ENCODE data around the gene SMCR8. TPM values are rescaled to one million over a fixed set of nuclear protein-coding genes. Genes with fewer than 3 reads are reported as not detected.
A peak's percentile ranks its signal among the peaks of the same experiment; 100 is the strongest.

Gene SMCR8
- total and polyA plus RNA-seq, 2 of the 13 experiments (the other 11 are each of a cell fraction or from before 2014, with no cell fraction given) = 7.6 to 11.8 TPM

DNA sequence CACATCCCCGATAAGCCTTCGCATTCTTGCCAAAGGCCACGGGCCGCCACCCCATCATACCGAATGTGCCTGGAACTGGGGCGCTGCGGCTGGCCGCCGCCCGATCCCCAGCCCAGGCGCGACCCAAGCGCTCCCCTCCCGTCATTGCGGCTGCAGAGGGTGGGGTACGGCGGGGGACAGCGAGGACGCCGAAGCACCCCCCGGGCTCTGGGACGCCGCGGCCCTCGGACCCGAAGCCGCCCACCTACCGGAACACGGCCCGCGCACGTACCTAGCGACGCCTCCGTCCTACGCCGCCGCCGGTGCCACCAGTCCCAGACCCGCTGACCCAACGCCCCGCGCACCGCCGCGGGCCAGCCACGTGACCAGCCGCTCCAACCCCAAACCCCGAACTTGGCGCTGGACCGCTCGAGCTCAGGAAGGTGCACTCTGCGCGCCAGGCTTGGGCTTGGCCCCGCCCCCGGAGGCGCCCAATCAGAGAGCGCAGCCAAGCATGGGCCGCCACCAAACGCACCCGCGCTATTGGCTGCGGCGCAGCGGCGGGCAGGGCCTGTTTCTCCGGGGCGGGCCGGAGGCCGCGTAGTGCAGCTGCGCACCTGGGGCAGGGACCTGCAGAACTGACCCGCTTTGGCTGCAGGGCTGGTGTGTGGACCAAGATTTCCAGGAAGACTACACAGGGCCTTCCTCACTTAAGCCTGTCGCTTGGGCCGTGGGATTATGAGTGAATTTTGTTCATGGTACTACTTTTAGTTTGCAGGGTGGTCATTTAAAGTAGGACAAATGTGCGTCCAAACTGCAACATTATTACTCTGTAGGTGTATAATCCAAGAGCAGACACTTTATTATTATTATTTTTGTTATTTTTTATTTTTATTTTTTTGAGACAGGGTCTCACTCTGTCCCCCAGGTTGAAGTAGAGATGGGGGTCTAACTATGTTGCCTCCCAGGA, 48.3 kb downstream of the SMCR8 start, which contains the start of gene SHMT1 (continued):
- TF ChIP-seq, protein P1, sequence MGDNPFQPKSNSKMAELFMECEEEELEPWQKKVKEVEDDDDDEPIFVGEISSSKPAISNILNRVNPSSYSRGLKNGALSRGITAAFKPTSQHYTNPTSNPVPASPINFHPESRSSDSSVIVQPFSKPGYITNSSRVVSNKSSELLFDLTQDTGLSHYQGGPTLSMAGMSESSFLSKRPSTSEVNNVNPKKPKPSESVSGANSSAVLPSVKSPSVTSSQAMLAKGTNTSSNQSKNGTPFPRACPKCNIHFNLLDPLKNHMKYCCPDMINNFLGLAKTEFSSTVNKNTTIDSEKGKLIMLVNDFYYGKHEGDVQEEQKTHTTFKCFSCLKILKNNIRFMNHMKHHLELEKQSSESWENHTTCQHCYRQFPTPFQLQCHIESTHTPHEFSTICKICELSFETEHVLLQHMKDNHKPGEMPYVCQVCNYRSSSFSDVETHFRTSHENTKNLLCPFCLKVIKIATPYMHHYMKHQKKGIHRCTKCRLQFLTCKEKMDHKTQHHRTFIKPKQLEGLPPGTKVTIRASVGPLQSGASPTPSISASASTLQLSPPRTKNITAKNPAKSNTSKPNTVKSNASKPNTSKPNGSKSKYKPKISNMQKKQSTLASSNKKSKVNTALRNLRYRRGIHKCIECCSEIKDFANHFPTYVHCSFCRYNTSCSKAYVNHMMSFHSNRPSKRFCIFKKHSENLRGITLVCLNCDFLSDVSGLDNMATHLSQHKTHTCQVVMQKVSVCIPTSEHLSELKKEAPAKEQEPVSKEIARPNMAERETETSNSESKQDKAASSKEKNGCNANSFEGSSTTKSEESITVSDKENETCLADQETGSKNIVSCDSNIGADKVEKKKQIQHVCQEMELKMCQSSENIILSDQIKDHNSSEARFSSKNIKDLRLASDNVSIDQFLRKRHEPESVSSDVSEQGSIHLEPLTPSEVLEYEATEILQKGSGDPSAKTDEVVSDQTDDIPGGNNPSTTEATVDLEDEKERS (CRISPR knock-in tag; IDR thresholded peaks at IDR 0.05) = no peak
- TF ChIP-seq NR2C2 (CRISPR knock-in tag; IDR thresholded peaks at IDR 0.05; ENCODE audit: borderline replicate concordance) (0 out of 2 replicates have a peak, but pooled peaks have one; percentile 11), RFX5 (IDR thresholded peaks at IDR 0.05; ENCODE audit: low read depth, low read length) (peak; percentile 72), GTF2F1 (IDR thresholded peaks at IDR 0.05; ENCODE audit: low read length) (no peak), TBL1XR1 (IDR thresholded peaks at IDR 0.05; ENCODE audit: borderline replicate concordance, low read length, partially characterized antibody) (no peak), GABPA (IDR thresholded peaks at IDR 0.05; ENCODE audit: low read depth, low read length) (no peak), GABPA (CRISPR knock-in tag; IDR thresholded peaks at IDR 0.05; ENCODE audit: low read depth) (no peak), ZNF256 (CRISPR knock-in tag; conservative IDR thresholded peaks at IDR 0.05) (0 out of 2 replicates have a peak, but pooled peaks have one; percentile 20), SIX4 (CRISPR knock-in tag; IDR thresholded peaks at IDR 0.05) (no peak)
- TF ChIP-seq, protein P2, sequence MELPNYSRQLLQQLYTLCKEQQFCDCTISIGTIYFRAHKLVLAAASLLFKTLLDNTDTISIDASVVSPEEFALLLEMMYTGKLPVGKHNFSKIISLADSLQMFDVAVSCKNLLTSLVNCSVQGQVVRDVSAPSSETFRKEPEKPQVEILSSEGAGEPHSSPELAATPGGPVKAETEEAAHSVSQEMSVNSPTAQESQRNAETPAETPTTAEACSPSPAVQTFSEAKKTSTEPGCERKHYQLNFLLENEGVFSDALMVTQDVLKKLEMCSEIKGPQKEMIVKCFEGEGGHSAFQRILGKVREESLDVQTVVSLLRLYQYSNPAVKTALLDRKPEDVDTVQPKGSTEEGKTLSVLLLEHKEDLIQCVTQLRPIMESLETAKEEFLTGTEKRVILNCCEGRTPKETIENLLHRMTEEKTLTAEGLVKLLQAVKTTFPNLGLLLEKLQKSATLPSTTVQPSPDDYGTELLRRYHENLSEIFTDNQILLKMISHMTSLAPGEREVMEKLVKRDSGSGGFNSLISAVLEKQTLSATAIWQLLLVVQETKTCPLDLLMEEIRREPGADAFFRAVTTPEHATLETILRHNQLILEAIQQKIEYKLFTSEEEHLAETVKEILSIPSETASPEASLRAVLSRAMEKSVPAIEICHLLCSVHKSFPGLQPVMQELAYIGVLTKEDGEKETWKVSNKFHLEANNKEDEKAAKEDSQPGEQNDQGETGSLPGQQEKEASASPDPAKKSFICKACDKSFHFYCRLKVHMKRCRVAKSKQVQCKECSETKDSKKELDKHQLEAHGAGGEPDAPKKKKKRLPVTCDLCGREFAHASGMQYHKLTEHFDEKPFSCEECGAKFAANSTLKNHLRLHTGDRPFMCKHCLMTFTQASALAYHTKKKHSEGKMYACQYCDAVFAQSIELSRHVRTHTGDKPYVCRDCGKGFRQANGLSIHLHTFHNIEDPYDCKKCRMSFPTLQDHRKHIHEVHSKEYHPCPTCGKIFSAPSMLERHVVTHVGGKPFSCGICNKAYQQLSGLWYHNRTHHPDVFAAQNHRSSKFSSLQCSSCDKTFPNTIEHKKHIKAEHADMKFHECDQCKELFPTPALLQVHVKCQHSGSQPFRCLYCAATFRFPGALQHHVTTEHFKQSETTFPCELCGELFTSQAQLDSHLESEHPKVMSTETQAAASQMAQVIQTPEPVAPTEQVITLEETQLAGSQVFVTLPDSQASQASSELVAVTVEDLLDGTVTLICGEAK (IDR thresholded peaks at IDR 0.05) = no peak
- TF ChIP-seq, protein P2 (CRISPR knock-in tag; IDR thresholded peaks at IDR 0.05) = peak; percentile 78
